Activated T-cell treated with anti-CD3 and anti-CD28 coated beads for 24 hours (primary cell): ENCODE results near the gene FANCD2.
"Not testable (repeated sequence)": the region's sequence is repeated elsewhere in the genome, so short reads cannot be mapped to it uniquely, and the experiment has no call there.

ENCODE experiments used
- DNase-seq: peaks from one replicate; pipeline ENCODE4 v3.0.0-alpha.2; 2020; ENCODE audit warnings: low read depth

FANCD2 gene

DNA sequence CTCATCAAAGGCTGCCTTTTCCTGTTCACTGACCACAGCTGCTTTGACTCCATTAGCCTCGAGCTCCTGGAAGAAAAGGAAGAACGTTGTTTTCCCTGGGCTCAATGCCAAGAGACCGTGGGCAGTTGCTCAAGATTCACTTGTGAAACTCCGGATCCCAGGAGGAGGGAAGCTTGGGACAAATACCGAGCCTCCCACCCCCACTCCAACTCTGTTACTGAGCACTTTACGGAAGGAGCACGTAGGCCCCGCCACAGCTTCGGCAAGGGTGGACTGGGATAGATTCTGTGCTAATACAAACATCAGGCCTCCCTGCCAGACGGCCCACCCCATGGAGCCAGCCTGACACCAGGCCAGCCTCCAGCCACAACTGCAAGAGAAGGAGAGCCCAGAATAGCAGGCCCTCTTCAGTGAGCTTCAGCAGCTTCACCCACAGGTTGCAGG, 10.8 kb upstream of the FANCD2 start:
- no peak for DNase-seq

DNA sequence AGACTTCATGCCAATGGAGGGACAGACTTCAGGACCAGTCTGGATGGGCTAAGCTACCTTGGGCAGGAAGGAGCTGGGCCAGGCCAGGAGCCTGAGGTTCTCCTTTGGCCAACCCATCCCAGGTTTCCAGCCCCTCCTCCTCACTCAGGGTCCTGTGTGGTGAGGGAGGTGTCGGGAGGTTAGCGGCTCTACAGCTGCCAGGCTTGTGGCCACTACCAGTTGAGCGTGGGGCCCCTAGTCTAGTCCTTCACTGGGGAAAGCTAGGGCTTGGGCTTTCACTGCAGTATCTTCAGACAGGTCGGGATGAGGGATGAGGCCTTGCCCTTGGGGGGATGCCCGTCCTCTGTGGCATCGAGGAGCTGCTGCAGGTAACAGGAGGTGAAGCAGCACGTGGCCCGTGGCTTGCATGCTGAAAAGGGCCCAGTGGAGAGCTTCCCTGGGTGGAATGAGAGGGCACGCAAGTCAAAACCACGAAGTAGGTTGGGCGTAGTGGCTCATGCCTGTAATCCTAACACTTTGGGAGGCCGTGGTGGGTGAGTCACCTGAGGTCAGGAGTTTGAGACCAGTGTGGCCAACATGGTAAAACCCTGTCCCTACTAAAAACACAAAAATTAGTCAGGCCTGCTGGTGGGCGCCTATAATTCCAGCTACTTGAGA, 8.5 kb upstream of the FANCD2 start:
- no peak for DNase-seq

DNA sequence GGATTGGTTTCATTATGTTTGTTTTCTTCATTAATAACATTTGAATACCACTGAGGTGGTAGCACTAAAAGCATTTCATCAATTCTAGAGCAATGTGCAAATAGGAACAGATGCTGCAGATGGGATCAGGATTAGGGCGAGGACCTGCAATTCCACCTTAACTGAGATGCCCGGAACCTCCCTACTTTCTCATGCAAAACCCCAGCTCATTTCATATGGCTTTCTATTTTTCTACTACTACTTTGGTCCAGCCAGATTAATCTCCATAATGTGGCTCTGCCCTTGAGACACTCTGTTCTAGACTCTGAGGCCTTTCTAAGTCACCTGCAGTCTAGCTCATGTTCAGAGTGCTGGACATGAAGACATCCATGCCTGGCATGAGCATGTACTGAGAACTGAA, 7.4 kb upstream of the FANCD2 start:
- DNase-seq: not testable (repeated sequence)

DNA sequence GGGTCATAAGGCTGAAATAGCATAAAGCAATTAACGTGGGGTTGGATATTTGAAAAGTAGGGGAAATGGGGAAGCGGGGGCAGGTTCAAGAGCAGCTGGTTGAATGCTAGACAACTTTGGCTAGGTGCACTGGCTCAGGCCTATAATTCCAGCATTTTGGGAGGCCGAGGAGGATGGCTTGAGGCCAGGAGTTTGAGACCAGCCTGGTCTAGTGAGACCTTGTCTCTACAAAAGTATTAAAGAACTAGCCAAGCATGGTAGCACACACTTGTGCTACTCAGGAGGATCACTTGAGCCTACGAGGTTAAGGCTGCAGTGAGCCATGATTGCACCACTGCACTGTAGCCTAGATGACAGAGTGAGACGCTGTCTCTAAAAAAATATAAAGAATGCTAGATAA, 6.9 kb upstream of the FANCD2 start:
- DNase-seq: no peak

DNA sequence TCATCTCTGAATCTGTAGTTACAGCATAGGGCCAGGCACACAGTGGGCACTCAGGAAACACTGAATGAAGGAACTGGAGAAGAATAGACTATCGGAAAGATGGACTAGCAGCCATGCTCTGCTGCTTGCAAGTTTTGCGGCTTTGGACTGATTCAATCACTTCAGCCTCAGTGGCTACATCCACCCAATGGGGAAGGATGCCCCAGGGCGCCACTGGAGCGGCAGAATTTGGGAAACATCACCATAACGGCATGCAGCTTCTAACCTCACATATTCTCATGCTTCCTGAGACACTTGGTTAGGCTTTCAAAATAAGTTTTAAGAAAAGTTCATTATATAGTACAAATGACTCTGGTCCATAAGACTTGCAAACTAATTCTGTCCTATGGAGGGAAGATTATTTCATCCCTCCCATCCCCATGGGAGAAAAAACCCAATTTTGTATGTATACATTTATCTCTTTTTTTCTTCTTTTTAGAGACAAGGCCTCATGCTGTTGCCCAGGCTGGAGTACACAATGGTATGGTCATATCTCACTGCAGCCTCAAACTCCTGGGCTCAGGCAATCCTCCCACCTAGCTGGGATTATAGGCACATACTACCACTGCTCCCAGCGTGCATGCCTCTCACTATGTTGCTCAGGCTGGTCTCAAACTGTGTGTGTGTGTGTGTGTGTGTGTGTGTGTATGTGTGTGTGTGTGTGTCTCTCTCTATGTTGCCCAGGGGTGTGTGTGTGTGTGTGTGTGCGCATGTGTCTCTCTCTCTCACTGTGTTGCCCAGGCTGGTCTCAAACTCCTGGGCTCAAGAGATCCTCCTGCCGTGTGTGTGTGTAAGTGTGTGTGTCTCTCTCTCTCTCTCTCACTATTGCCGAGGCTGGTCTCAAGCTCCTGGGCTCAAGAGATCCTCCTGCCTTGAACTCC, 4.1 kb upstream of the FANCD2 start:
- no peak for DNase-seq

DNA sequence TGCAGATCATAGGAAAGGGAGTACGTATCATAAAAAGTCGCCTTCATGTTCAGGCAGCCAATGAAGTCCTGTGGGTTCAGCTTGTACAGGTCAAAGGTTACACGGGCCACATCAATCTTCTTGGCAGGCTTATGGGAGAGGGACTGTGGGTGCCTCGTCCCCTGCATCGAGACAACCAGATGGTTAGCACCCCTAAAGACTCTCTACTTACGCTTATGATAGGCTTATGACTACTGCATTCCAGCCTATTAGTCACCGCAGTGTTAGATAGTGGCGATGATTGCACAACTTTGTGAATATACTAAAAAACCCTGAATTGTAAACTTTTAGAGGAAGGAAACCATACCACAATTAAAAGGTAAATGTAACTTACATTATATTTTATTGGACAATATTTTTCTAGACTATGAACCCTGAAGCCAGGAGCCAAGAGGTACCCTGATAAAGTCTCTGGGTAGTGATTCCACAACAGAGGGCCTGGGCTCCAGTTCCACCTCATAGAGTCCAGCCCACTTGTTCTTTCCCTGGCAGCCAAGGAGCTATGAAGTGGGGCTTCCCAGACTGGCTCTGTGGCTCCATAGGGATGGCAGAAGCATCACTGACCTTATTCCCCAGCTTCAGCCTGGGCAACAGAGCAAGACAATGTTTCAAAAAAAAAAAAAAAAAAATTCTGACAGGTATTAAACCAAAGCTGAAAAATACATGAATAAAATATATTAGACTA, 2.5 kb upstream of the FANCD2 start:
- DNase-seq: no peak

DNA sequence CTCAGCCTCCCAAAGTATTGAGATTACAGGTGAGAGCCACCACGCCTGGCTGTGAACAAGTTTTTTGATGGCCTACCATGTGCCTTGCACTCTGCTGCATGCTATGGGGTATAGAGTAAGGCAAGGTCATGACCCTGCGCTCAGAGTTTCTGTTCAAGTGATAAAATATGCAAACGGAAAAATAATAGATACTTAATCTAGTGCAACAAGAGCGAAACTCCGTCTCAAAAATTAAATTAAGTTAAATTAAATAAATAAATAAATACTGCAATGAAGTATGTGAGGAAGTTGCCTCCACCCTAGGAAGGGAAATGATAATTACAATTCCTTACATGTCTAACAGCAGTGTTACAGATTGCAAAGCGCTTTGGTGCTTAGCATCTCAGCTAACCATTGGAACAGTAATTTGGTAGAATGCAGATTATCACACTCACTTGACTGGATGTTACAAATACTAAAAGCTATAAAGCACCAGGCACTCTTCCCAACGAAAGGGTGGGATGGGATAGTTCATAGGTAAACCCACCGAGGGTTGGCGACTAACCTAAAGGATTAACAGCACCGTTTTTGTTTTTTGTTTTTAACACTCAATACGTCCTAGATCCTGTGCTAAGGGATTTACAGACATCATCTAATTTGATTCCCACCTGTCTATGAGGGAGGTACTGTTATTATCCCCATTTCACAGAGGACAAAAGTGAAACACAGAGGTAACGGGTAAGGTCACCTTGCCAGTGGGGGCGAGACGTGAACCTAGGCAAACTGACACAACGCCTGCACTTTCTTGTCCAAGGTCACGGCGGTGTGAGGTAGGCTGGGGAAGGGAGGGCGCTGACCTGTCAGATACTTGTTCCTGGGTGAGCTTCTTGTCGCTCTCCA, 793 bp upstream of the FANCD2 start:
- no peak for DNase-seq

DNA sequence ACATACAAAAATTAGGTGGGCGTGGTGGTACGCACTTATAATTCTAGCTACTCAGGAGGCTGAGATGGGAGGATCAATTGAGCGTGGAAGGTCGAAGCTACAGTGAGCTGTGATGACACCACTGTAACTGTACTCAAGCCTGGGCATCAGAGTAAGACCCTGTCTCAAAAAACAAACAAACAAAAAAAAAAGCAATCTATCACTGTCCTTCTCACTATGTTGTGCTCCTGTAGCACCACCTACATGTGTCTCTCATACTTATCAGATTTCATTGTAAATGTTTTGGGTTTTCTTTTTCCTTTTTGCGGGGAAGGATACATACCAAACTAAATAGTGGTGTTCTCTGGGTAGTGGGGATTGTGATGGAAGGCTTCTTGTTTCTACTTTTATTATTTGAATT, 14.8 kb downstream of the FANCD2 start:
- no peak for DNase-seq

DNA sequence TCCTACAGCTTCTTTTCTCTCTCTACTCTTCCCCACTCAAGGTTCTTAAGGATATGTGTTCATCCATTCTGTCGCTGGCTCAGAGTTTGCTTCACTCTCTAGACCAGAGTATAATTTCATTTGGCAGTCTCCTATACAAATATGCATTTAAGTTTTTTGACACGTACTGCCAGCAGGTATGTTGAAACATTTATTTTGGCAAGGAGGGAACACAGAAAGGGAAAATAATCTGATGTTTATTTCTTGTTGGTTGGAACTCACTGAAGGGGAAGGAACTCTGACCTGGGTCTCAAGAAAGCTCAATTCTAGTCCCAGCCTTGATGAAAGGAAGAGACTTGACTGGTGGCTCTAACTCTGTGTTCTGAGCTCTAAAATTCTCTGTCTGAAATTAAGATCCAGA, 21.6 kb downstream of the FANCD2 start:
- DNase-seq: no peak

DNA sequence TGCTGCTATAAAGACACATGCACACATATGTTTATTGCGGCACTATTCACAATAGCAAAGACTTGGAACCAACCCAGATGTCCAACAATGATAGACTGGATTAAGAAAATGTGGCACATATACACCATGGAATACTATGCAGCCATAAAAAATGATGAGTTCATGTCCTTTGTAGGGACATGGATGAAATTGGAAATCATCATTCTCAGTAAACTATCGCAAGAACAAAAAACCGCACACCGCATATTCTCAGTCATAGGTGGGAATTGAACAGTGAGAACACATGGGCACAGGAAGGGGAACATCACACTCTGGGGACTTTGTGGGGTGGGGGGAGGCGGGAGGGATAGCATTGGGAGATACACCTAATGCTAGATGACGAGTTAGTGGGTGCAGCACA, 26.8 kb downstream of the FANCD2 start:
- DNase-seq: not testable (repeated sequence)

DNA sequence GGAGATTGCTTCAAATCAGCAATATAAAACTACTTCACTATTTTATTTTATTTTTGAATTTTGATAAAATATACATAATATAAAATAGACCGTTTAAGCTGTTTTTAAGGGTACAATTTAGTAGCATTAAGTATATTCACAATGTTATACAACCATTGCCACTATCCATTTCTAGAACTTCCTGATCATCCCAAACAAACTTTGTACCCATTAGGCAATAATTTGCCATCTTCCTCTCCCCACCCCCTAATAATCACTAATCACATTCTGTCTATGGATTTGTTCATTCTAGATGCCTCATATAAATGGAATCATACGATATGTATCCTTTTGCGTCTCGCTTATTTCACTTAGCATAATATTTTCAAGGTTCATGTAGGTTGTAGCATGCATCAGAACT, 28.9 kb downstream of the FANCD2 start:
- no peak for DNase-seq

DNA sequence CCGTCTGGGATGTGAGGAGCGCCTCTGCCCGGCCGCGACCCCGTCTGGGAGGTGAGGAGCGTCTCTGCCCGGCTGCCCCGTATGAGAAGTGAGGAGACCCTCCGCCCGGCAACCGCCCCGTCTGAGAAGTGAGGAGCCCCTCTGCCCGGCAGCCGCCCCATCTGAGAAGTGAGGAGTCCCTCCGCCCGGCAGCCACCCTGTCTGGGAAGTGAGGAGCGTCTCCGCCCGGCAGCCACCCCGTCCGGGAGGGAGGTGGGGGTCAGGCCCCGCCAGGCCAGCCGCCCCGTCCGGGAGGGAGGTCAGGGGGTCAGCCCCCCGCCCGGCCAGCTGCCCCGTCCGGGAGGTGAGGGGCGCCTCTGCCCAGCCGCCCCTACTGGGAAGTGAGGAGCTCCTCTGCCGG, 43.8 kb downstream of the FANCD2 start:
- not testable (repeated sequence) for DNase-seq

DNA sequence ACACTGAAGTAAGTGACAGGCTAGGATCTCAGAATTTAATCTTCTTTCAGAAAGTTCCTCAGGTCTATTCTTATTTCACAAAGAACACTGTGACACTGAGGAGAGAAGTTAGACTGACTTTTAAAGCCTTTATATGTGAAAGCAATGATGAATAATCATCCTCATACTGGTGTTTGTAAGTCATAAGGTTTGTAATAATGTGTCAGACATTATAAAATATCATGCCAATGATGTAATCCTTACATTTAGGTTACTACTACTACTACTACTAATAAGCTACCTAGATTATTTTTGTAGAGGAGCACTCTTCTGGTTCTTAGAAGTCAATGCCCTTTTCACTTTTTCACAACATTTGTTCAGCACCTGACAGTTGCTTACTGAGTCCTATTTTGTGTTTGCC, 48.4 kb downstream of the FANCD2 start:
- DNase-seq: no peak

DNA sequence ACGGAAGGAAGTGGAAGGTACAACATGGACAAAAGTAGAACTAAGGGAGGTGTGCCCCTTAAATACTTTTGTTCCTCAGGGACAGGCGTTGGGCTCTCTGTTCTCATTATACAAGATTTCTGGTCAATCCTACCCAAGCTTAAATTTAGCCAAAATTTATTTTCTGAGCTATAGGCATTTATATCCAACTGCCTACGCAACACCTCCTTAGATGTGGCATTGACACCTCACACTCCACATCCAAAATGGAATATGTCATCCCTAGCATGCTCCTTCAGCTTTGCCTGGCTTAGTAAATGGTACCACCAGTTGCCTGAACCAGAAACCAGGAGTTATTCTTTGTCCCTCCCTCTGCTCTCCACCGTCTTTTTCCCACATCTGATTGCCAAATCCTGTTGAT, 55.6 kb downstream of the FANCD2 start:
- no peak for DNase-seq

DNA sequence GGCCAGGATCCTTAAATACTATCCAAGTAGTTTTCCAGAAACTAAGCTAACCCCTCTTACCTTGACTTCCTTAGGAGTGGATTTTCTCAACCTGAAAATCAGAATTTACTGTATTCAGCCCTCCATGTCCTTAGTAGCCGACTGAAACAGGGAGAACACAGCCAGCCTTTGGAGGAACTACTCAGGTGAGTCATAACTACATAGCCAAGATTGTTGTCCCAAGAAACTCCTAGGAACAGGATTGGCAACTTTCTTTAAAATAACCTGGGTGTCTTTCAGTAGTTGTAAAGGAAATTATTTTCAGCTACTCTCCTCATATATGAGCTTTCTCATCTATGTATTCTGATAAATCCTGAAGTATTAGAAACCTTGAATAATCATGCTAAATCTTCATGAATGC, 59.5 kb downstream of the FANCD2 start:
- no peak for DNase-seq

DNA sequence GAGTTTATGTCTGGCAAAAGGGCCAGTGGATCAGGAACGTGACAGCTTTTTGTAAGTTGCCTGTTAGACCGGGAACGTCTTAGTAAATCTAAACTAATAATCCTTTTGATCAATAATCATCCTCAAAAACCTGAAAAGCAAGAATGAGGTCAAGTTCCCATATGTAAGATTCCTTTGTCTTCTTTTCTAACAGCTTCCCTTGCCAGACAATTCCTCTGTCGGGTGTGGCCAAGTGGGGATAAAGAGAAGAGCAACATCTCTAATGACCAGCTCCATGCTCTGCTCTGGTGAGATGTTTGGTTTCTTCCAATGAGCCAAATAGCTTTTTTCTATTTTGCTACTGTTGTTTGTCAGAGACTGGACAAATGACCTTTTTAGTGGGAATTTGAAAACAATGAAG, 62.0 kb downstream of the FANCD2 start:
- no peak for DNase-seq

DNA sequence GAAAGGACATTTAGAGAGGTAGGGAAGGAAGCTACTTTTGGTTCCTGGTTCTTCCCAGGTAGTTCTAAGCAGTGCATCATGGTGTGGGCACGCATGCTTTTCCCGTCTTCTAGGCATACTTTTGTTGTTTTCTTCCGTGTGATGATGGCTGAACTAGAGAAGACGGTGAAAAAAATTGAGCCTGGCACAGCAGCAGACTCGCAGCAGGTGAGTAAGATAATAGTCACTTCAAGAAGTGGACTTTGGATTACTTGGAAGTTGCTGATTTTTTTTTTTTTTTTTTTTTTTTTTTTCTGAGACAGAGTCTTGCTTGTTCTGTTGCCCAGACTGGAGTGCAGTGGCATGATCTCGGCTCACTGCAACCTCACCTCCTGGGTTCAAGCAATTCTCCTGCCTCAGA, 63.9 kb downstream of the FANCD2 start:
- no peak for DNase-seq

DNA sequence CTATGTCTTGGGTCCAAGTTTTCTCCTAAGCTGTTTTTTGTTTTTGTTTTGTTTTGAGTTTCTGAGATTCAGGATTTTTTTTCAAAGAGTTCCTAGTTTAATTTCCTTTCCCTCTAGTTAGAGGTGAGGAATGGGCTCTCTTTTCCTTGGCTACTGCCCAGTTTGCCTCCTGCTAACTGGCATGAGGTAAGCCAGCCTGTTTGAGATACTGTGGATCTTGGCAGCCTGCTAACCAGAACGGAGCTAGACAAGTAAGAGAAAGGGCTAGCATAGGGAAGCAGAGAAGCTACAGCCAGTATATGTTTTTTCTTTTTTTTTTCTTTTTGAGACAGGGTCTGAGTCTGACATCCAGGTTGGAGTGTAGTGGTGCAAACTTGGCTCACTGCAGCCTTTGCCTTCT, 64.5 kb downstream of the FANCD2 start:
- DNase-seq: not testable (repeated sequence)

DNA sequence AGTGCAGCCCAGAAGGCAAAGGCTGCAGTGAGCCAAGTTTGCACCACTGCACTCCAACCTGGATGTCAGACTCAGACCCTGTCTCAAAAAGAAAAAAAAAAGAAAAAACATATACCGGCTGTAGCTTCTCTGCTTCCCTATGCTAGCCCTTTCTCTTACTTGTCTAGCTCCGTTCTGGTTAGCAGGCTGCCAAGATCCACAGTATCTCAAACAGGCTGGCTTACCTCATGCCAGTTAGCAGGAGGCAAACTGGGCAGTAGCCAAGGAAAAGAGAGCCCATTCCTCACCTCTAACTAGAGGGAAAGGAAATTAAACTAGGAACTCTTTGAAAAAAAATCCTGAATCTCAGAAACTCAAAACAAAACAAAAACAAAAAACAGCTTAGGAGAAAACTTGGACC, 65.2 kb downstream of the FANCD2 start:
- DNase-seq: not testable (repeated sequence)

DNA sequence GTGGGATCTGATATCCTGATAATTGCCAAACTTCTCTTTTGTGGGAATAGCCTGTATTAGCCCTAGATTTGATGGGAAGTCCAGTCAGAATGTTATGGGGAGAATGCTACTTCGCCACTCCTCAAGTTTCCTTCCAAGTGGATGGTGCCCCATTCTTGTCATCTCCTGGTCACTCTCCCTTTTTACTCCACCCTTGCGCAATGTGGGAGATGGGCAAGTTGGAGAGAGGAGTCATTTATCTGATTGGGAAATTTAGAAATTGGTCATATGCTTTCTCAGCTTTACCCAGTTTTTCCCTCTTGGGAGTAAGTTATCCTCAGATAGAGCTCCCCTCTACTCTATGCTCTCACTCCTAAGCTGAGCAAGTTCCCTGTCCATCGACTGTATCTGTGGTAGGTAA, 67.4 kb downstream of the FANCD2 start:
- no peak for DNase-seq

DNA sequence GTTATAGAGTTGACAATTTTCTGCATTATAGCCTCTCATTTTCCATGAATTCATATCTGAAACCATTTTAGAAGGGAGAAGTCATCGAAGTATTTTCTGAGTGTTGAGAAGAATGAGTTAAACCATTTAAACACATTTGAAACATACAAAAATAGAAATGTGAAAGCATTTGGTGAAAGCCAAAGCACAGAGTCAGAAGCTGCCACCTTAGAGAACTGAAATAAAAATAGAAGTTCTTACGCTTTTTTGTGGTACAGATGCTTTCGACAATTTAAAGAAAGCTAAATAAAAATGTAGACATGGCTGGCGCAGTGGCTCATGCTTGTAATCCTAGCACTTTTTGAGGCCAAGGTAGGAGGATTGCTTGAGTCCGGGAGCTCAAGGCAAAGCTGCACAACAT, 72.8 kb downstream of the FANCD2 start:
- DNase-seq: no peak

DNA sequence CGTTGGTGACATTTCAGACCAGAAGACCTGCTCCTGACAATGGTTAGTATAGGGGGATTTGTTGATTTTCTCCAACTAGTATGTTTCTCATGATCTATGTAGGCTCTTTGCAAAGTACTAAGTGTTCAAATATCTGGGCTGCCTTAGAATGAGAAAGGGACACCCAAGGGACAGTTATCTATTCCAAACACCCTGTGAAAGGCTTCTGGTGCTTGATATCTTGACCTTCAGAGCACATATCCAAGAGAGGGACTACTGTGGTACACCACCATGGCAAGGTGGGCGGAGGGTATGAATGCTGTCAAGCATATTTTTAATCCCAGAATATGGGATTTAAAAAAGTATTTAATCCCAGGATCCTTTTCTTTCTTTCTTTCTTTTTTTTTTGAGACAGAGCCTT, 80.7 kb downstream of the FANCD2 start:
- no peak for DNase-seq
